OCI-LY7 (cell line): Measurements from ENCODE around the gene LIPC.

Experiments
- EZH2phosphoT487 ChIP-seq: fragments of 200-600 bp; sonication (generic); IDR thresholded peaks from 2 replicates; pipeline ENCODE4 v1.6.1; 2018; ENCODE audit warnings: low read depth, borderline replicate concordance, mild to moderate bottlenecking, mixed run types, antibody characterized with exemption, low read length, moderate library complexity, mixed read lengths
- TF ChIP-seq, protein P1 (sequence below): fragments of 200-600 bp; sonication (generic); conservative IDR thresholded peaks from 2 replicates; pipeline ENCODE4 v1.5.1; 2014; ENCODE audit warnings: mild to moderate bottlenecking, antibody characterized with exemption, low read length, moderate library complexity, mixed read lengths

DNA sequence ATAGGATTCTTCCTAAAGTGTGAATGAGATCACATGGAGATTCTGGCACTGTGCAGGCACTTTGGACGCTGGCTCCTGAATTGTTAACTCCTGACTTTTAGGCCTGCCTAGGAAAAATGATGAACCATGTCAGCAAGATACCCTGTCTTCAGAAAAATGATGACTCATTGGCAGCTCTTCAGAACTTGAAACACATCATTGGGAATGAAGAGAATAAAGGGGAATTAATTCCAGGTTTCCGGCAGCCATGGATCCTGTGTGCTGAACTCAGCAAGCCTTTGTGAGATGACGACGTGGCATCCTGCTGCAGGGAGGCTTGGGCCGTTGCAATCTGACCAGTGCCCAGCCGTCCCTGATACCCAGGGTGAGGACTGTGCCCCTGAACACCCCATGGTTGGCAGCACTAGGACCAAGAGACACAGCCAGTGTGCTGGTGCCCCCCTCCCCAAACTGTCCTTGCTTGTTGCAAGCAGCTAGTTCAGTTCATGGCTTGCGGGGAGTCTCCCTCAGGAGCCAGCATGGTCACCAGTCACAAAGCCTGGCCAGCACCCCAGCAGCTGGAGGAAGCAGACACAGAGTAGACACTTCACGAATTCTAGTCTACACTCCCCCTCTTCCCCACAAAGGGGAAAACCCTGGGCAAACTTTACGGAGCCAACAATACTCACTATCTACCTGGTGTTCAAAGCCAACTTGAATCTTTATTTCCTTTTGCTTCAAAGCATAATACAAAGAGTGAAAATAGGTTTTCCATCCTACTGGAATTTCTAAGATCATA, 7.8 kb upstream of the LIPC start:
- TF ChIP-seq, protein P1, sequence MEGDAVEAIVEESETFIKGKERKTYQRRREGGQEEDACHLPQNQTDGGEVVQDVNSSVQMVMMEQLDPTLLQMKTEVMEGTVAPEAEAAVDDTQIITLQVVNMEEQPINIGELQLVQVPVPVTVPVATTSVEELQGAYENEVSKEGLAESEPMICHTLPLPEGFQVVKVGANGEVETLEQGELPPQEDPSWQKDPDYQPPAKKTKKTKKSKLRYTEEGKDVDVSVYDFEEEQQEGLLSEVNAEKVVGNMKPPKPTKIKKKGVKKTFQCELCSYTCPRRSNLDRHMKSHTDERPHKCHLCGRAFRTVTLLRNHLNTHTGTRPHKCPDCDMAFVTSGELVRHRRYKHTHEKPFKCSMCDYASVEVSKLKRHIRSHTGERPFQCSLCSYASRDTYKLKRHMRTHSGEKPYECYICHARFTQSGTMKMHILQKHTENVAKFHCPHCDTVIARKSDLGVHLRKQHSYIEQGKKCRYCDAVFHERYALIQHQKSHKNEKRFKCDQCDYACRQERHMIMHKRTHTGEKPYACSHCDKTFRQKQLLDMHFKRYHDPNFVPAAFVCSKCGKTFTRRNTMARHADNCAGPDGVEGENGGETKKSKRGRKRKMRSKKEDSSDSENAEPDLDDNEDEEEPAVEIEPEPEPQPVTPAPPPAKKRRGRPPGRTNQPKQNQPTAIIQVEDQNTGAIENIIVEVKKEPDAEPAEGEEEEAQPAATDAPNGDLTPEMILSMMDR: no peak
- no peak for TF ChIP-seq EZH2phosphoT487
